Duodenal mucosa (tissue), 2 donors: ENCODE measurements around the gene TNIK.

Experiments
- H3K27ac ChIP-seq: one replicate; pipeline ENCODE4 v1.7.0; 2013; ENCODE audit warnings: low read depth, low read length
- H3K27me3 ChIP-seq, 2 donors: one replicate each; pipeline ENCODE4 v1.7.0; 2013; ENCODE audit warnings: low read length in 2 of 2, control low read depth in 1 of 2; ENCODE audit not compliant: insufficient read depth in 2 of 2, control insufficient read depth in 1 of 2
- H3K36me3 ChIP-seq, 2 donors: one replicate each; pipeline ENCODE4 v1.7.0; 2013; ENCODE audit warnings: low read length in 2 of 2, control low read depth in 1 of 2; ENCODE audit not compliant: insufficient read depth in 2 of 2, control insufficient read depth in 1 of 2
- H3K4me1 ChIP-seq, 2 donors: one replicate each; pipeline ENCODE4 v1.7.0; 2013; ENCODE audit warnings: low read length in 2 of 2, control low read depth in 1 of 2; ENCODE audit not compliant: insufficient read depth in 2 of 2, control insufficient read depth in 1 of 2
- H3K4me3 ChIP-seq, 2 donors: one replicate each; pipeline ENCODE4 v1.7.0; 2013; ENCODE audit warnings: low read length in 2 of 2, low read depth in 1 of 2
- H3K9ac ChIP-seq, 2 donors: one replicate each; pipeline ENCODE4 v1.7.0; 2013; ENCODE audit warnings: low read length in 2 of 2, low read depth in 1 of 2
- H3K9me3 ChIP-seq, 2 donors: one replicate each; pipeline ENCODE4 v1.7.0; 2013; ENCODE audit warnings: low read length in 2 of 2, control low read depth in 1 of 2; ENCODE audit not compliant: control insufficient read depth in 1 of 2

The TNIK gene

DNA sequence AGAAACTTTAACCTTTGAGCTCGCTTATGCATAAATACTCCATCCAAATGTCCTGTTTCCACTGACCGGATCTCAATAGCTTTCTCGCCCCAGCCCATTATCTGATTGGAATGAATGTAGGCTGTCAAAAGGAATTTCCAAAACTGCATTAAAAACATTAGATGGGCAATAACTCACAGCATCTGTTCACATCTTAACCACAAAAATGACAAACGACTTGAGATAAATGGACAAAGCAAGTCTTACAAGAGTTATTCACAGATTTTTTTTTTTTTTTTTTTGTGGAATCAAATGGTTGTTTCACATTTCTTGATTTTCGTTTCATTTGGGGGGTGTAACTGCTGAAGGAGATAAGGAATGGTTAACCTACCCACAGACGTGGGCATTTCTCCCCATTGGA lies 394.0 kb downstream of the TNIK start:
- H3K27ac ChIP-seq: no peak overlapping the region
- H3K4me1 ChIP-seq: no peaks in the 10 kb centered on the region
- no peak overlapping the region for H3K4me3 ChIP-seq
- H3K27me3 ChIP-seq: no peaks in the 10 kb centered on the region
- H3K9ac ChIP-seq: no peak overlapping the region
- H3K36me3 ChIP-seq: peaks cover 21 to 28% of the 10 kb centered on the region in 2 donors
- H3K9me3 ChIP-seq: no peaks in the 10 kb centered on the region

DNA sequence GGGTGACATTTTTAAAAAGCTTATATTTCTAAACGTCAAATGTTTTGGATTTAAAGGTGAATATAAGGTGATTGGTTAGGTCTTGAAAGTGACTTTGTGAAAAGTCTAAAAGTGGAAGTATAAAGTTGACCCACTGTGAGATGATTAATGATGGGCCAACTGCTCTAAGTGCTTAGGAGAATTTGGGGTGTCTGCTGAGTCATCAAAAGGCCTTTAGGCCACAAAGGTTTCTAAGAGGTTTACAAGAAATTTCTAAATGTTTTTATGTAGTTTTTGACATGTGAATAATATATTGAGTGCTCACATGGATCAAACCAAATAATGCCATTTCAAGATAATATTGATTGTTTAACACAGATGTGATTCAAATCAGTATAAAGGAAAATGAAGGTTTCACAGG lies 394.5 kb downstream of the TNIK start:
- H3K9me3 ChIP-seq: no peaks in the 10 kb centered on the region
- no peak overlapping the region for H3K9ac ChIP-seq
- H3K27me3 ChIP-seq: no peaks in the 10 kb centered on the region
- no peak overlapping the region for H3K27ac ChIP-seq
- no peaks in the 10 kb centered on the region for H3K4me1 ChIP-seq
- H3K36me3 ChIP-seq: peaks cover 21 to 28% of the 10 kb centered on the region in 2 donors
- no peak overlapping the region for H3K4me3 ChIP-seq

DNA sequence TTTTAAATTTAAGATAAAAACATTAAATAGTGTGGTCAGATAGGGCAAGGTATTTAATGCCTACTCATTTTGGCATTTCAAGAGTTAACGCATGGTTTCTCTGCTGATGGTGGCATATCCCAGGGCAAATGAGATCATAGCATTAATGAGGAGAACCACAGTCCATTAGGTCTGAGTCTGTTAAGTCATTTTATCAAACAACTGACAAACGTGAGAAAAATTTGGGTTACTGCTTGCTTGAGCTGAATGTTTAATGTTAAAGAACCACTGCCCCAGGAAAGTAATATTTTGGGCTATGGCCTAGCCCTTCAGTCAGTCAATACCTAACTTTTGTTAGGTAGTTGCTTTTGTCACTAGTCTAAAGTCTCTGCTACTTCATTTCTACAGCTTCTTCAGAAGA lies 395.7 kb downstream of the TNIK start:
- H3K36me3 ChIP-seq: peaks cover 15 to 19% of the 10 kb centered on the region in 2 donors
- no peaks in the 10 kb centered on the region for H3K9me3 ChIP-seq

DNA sequence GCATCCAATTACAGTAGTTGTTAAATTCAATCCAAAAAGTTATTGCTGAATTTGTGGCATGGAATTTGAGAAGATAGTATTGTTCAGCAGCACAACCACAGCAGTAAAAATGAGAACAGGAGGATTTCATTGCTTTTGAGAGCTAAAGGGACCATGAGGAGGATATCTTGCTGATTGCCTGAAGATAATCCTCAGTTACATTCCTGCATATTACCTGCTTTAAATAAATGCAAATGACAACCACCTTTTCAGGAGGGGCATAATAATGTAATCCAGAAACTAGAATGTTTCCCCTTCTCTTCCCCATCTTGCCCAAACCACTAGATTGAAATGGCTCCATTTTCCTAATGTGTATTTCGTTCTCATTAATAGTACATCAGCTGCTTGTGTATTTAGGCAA lies 398.5 kb downstream of the TNIK start:
- no peaks in the 10 kb centered on the region for H3K27me3 ChIP-seq
- no peaks in the 10 kb centered on the region for H3K9me3 ChIP-seq
- H3K4me1 ChIP-seq: peaks cover 0 to 11% of the 10 kb centered on the region in 2 donors

More for the DNA sequence above, 395.7 kb downstream of the TNIK start:
- Histone ChIP-seq H3K4me3 (no peak overlapping the region), H3K4me1 (peaks cover 0 to 3% of the 10 kb centered on the region in 2 donors), H3K27ac (no peak overlapping the region), H3K27me3 (no peaks in the 10 kb centered on the region), H3K9ac (no peak overlapping the region)

DNA sequence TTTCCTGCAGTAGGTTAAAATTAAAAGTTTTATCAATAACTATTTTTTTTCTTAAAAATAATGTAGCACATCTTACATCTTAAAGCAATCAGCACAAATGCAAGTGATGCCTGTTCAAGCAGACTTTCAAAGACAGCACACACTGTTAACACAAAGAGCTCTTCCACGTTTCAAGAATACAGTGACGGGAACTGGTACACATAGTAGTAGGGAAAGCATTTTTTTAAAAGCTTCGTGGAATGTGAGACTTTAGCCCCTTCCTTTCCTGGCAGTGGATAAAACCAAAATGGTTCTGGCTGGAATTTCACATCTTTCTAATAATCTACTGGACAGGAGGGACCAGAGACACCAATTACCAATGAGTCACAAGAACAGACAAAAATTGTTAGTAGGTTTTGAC lies 400.2 kb downstream of the TNIK start:
- no peaks in the 10 kb centered on the region for H3K9me3 ChIP-seq
- no peaks in the 10 kb centered on the region for H3K27me3 ChIP-seq
- H3K27ac ChIP-seq: no peak overlapping the region
- peaks cover 0 to 2% of the 10 kb centered on the region in 2 donors for H3K36me3 ChIP-seq
- peaks cover 0 to 14% of the 10 kb centered on the region in 2 donors for H3K4me1 ChIP-seq
- no peak overlapping the region for H3K9ac ChIP-seq
- no peak overlapping the region for H3K4me3 ChIP-seq

More for the DNA sequence above, 398.5 kb downstream of the TNIK start:
- Histone ChIP-seq H3K27ac (no peak overlapping the region), H3K9ac (no peak overlapping the region), H3K36me3 (peaks cover 9 to 11% of the 10 kb centered on the region in 2 donors), H3K4me3 (no peak overlapping the region)

DNA sequence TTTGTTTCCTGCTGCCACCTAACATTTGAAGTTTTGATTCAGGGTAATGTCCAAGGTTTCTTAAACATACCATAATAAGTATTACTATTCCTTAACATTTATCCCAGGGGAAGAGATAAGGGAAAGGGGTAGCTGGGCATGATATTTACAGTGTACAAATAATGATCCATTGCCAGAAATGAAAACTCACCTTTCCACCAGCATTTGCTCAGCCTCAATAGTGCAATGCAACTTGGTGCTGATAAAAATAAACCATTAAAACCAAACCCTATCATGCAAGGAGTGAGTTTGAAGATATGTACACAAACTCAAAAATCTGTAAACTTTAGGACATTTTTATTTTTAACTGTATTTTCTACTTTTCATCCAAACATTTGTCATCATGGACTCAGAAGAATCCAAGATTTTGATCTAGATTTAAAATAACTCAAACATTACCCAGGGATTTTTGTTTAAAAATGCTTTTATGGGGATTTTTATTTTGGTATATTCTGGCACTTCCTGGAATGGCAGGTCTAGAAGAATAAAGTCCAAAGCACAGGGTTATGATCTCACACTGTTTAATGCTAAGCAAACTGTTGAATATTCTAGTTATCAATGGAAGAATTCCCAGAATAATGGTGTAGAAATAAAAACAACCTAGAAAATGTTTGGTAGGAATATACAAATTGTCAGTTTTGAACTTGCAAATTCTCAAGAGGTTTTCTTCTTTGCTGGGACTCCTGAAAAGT lies 401.2 kb downstream of the TNIK start:
- Histone ChIP-seq H3K36me3 (no peaks in the 10 kb centered on the region), H3K4me1 (peaks cover 0 to 14% of the 10 kb centered on the region in 2 donors), H3K27me3 (no peaks in the 10 kb centered on the region), H3K4me3 (no peak overlapping the region), H3K9me3 (no peaks in the 10 kb centered on the region), H3K9ac (no peak overlapping the region), H3K27ac (no peak overlapping the region)

DNA sequence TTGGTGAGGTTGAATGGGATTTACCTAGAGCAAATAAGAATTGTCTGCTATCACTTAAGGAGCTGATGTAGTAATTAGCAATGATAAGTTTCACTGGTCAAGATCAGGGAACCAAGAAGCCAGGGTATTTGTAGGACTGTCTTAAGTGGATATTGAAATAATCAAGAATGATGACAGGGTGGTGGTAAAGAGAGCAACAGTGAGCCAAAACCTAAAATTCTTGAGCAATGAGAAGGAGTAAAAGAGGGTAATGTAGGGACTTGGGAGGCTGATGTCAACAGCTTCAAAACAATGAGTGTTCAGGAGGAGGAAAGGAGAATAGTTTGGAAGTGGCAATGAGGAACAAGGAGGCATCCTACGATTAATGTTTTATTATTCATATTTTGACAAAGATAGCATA lies 402.1 kb downstream of the TNIK start:
- Histone ChIP-seq H3K4me1 (peaks cover 0 to 14% of the 10 kb centered on the region in 2 donors), H3K27ac (no peak overlapping the region), H3K27me3 (no peaks in the 10 kb centered on the region), H3K4me3 (no peak overlapping the region), H3K36me3 (no peaks in the 10 kb centered on the region), H3K9me3 (no peaks in the 10 kb centered on the region), H3K9ac (no peak overlapping the region)

DNA sequence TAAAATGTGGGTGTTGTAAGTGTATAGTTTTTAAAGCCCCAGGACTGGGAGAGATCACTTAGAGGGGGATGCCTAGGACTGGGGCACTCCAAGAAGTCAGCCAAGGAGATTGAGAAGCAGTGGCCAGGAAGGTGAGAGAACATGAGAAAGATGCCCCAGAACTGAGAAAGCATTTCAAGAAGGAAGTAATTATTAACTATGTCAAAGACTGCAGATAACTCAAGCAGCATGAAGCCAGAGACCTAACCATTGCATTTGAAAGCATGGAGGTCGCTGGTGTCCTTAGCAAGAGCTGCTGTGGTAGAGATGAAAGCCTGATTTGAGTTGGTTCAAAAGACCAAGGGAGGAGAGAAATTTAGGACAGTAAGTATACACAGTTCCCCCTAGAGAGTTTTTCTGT lies 403.1 kb downstream of the TNIK start:
- Histone ChIP-seq H3K4me3 (no peak overlapping the region), H3K9ac (no peak overlapping the region), H3K27me3 (no peaks in the 10 kb centered on the region), H3K36me3 (no peaks in the 10 kb centered on the region), H3K9me3 (no peaks in the 10 kb centered on the region), H3K27ac (no peak overlapping the region), H3K4me1 (peaks cover 0 to 14% of the 10 kb centered on the region in 2 donors)

DNA sequence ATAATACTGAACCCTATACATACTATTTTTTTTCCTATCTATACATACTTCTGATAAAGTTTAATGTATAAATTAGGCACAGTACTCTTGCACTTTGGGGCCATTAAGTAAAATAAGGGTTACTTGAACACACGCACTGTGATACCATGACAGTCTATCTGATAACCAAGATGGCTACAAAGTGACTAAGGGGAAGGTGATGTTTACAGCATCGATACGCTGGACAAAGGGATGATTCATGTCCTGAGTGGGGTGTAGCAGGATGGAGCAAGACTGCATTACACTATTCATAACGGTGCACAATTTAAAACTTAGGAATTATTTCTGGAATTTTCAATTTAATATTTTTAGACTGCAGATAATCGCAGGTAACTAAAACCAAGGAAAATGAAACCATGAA lies 403.7 kb downstream of the TNIK start:
- Histone ChIP-seq H3K27ac (no peak overlapping the region), H3K4me1 (peaks cover 0 to 14% of the 10 kb centered on the region in 2 donors), H3K9ac (no peak overlapping the region), H3K36me3 (no peaks in the 10 kb centered on the region), H3K4me3 (no peak overlapping the region), H3K27me3 (no peaks in the 10 kb centered on the region), H3K9me3 (no peaks in the 10 kb centered on the region)

DNA sequence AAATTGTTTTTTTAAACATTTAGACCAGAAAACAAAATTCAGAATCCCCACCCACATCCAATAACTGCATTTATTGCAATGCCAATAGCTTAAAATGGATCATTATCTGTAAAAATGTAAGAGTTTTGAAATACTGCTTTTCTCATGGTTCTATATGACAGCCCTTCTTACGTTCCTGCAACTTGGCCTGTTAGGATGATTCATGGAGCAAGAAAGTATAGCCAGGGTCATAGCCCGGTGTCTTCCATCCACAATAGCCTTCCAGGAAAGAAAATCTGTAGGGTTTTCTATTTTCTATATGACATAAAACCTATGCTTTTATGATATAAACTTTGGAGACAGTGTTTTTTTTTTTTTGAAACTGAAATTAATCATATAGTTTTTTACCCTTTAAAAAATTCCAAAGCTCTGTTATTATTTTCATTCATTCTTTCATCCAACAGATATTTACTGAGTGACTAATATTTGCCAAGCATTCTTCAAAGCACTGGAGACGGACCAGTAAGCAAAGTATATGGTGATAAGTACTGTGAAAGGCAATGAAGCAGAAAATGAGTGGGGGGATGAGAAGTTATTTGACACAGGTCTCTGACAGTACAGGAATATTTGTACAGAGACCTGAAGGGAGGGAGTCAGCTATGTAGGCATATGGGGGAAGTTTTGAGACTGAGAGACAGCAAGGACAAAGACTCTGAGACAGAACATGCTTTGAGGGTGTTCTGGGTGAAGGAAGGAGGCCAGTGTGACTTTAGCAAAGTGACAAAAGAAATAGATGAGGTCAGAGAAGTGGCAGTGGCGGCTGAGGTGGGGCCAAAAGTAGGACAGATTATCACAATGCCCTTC lies 404.6 kb downstream of the TNIK start:
- no peak overlapping the region for H3K27ac ChIP-seq
- no peak overlapping the region for H3K9ac ChIP-seq
- no peaks in the 10 kb centered on the region for H3K27me3 ChIP-seq
- H3K4me3 ChIP-seq: no peak overlapping the region
- H3K4me1 ChIP-seq: peaks cover 0 to 14% of the 10 kb centered on the region in 2 donors
- H3K36me3 ChIP-seq: no peaks in the 10 kb centered on the region
- H3K9me3 ChIP-seq: no peaks in the 10 kb centered on the region
